ENCODE measurements around the gene EDRF1.
"Not testable (repeated sequence)": the region's sequence is repeated elsewhere in the genome, so short reads cannot be mapped to it uniquely, and the experiment has no call there.

EDRF1 gene

GRCh38 chr10:125719173-125720001 lies at the start of gene EDRF1:
TSS of gene EDRF1 (plus strand) at chr10:125719709. CDS start at chr10:125719808, 99 bp downstream.
- peak; percentile 88 to 99 for DNase-seq

DNA sequence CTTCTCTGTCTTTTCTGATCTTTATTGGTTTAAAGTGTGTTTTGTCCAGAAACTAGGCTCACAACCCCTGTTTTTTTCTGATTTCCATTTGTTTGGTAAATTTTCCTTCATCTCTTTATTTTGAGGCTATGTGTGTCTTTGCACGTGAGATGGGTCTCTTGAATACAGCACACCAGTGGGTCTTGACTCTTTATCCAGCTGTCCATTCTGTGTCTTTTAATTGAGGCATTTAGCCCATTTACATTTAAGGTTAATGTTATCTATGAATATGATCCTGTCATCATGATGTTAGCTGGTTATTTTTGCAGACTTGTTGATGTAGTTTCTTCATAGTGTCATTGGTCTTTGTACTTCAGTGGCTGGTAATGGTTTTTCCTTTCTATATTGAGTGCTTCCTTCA lies 46.6 kb upstream of the EDRF1 start:
- DNase-seq: no peak

GRCh38 chr10:125679436-125679835 lies 40.1 kb upstream of the EDRF1 start:
- DNase-seq: no peak

DNA sequence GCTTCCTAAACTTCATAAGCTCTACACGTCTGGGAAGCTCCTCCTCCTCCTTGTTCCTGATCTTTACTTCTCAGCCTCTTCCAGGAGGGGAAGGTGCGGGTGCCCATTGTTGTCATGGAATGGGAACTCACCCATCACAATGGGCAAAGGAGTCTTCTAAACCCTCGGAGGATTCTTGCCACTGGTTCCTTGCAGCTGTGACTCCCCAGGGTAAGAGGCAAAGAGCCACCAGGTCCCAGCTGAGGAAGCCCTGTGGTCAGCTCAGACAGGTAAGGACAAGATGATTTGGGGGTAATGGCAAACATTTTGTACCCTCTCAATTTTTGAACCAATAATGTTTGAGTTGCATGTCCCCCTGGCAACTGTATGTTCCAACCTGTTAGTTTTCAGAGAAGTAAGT lies 36.4 kb upstream of the EDRF1 start, which contains the start of gene TEX36:
Gene TEX36, minus strand, starts transcription at position 101 of the 400 bp plus-strand sequence. CDS start 174 bp downstream, outside the sequence.
- no peak for DNase-seq

GRCh38 chr10:125683821-125684220 lies 35.7 kb upstream of the EDRF1 start:
- DNase-seq: no peak

GRCh38 chr10:125684581-125684980 lies 34.9 kb upstream of the EDRF1 start:
- no peak for DNase-seq

DNA sequence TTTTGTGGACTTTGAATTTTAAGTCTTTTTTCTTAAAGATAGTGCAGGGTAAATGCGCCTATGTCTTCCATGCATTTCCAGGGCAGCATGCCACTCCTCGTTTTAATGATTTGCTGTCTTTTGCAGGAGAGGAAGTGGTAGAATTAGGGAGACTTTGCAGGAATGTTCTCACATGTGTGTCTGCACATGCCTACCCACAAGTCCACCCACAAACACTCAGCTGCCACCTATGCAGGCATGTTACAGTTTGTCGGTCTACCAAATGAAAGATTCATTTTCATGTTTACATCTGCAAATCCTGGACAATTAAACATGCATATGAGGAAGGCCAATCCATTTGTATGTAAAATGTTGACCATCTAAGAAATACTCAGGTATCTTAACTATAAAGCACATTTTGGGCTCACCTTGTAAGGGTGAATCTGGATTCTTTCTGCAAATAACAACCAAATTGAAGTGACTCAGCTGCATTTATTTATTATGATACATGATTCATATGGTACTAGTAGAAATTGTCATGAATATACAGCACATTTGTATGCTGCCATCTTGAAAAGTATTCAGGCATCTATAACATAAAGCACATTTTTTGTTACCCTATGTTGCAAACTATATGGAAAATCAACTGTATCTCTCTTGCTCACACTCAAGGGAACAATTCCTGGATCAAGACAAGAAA lies 31.9 kb upstream of the EDRF1 start:
- no peak for DNase-seq

DNA sequence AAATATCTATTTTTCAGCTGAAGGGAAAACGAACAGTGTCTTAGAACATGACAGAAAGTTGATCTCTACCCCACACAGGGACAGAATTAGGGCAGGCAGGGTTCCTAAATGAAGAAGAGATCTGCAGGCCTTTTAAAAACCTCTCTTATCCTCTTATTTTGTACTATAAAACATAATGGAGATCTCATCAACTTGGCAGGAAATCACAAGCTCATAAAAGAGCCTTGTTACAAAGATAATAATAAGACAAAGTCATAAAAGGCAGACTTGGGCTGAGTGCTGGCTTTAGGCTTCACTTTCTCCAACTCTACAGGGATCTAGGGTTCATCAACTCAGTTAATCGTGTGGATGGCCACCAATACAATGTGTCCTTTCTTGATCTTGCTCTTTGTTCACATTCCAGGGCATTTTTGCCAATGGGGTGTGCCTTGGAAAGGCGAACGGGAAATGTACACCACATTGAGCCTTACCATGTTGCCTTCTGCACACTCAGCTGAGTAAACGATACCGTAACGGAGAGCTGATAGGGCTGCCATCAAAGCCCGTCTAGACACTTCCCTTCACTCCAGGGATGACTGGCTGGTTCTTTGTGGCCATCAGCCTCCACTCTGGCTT lies 29.4 kb upstream of the EDRF1 start:
- no peak for DNase-seq

DNA sequence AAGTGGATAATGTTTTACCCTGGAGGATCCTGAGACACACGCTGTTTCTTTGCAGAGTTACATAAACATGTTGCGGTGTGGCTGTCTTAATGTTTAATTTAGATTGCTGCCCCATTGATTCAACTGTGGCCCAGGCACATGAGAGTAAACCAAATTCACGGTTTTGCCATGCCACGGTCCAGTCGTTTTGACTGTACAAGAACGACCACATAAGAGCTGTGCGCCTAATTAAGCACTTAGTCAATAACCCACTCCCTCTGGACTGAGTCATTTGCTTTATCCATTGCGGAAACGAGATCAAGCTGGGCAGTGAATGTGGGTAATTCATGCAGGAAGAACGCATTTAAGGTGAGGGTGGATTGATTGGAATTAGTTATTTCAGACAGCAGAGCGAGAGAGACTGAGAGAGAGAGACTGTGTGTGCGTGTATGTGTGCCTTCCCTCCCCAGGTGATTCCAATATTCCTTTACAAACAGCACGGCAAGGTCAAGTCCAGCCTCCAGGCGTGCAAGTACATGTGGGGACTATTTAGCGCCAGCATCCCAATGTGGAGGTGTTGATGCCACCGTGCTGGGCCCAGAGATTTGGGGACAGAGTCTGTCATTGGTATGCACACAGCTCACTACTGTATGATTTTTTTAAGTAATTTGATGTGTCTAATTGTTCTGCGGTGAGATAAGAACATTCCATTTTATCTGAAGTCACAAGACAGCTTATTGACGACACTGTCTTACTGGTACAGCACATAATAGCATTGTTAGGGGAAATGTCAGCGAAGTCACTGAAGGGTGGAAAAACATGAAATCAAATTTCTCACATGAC lies 28.1 kb upstream of the EDRF1 start:
- DNase-seq: no peak

GRCh38 chr10:125692196-125692595 lies 27.3 kb upstream of the EDRF1 start:
- DNase-seq: no peak

- DNase-seq: no peak
These were observed 26.6 kb upstream of the EDRF1 start for GRCh38 chr10:125692601-125693523.

DNA sequence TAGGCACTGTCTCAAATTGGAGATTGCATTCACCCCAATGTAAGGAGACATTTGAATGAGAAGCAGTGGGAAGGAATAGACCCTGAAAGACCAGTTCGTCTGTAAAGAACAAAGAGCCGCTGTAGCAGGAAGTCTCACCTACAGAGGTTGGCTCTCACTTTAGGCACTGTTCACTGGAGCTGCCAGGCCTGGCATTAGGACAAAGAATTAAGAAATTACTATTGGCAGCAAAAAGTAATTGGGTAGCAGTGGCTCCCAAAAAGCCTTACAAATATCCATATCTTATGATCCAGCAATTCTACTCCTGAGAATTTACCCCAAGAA lies 26.0 kb upstream of the EDRF1 start:
- DNase-seq: no peak

DNA sequence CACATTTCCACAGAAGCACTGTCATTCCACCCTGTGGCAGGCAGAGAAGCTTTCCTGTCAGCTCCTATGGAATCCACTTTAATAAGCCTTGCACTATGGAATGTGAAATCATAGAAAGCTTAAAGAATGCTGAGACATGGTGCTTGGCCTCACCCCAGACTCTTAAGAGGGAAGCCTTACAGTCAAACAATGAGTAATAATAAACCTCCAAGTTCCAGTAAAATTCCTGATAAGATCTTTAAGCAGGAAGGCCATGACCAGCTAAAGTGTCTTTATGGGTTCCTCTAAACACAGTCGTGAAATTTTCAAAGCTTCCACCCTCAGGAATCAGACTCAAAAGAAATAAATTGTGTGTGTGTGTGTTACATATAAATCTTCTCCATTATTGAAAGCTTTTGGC lies 24.6 kb upstream of the EDRF1 start:
- no peak for DNase-seq

- not testable (repeated sequence) for DNase-seq
These were observed 22.6 kb upstream of the EDRF1 start for GRCh38 chr10:125696884-125697283.

DNA sequence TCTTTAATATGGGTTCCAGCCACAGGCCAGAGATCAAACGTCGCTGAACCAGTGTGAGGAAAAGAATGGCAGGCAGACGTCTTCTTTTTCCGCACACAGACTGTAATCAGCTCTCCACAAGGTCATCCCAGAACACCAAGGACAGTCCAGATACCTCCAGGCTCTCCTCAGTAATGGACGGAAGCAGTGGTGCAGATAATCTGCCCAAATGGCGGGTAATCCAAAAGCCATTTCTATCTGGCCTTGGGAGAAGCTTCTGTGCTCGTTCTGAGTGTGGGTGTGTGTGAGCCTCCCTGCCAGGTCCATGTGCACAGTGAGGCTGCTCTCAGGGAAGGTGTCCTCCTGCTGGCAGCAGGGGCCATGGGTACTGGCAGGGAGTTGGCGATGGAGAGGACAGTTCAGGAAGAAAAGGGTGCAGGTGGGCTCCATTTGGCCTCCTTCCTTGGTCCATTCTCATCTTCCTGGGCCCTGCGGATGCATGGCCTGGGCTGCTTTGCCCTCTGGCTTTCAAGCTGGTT lies 21.0 kb upstream of the EDRF1 start:
- no peak for DNase-seq

- DNase-seq: no peak
These were observed 19.9 kb upstream of the EDRF1 start for GRCh38 chr10:125699562-125700143.

- DNase-seq: no peak
These were observed 19.1 kb upstream of the EDRF1 start for GRCh38 chr10:125700355-125700911.

DNA sequence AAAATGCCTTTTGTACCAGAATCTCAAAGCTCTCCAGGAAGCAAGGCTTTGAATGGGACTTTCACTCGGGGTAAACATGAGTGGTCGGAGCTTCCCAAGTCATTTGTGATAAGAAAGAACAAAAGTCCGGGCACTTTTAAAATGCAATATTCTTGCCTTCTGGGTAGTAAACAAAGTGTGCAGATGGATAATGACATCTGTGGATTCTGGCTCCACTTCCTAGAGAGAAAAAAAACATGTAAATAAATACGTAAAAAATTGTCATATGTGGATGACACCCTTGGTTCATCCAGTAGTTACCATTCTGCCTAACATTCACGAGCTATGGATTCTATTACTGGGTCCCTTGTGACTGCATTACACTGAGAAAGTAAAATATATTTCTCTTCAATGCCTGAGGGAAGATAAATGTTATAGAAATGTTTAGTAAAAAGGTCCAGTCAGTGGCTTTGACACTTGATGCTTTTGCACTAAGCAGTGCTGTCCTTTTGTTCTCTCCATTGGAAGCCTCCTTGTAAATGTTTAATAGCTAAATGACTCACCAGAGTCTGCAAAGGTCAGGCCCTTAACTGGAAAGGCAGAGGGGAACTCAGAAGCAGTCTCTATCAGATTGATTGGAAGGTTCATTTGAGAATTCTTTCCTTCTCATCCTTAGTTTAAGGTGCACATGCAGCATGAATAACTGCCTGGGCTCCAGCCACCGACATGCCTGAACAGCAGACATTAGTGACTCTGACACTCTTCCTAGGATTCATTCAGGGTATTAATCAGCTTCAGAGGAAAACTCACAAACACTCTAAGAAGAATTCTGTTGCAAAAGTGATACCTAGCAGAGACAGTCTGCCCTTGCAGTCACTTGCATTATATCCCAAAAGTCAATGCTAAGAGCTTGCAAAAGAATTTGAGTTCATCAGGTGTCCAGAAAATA lies 11.7 kb upstream of the EDRF1 start:
- no peak for DNase-seq

DNA sequence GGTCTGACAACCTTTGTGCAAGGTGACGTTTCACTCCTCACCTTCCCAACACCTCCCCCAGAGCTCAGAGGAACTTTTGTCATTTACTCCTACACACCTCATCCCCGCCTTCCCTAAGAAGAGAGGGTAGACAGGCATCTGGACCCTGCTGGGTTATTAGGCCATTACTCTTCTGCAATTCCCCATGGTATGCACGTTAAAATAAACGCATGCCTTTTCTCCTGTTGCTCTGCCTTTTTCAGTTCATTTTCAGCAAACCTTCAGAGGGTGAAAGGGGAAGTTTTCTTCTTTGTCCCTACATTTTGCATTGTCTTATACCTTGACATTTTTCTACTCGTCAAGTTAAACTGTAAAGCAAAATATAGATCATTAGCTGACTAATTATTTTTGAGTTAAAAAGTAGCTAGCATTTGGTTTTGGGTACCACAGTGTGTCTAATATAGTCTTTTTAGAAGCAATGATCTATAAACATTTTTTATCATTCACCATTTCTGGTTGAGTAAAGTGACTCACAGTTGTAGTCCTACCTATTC lies 10.5 kb upstream of the EDRF1 start:
- no peak for DNase-seq
